ENCODE results near the gene PRMT7.

Gene PRMT7

GRCh38 chr16:68291227-68291626 is 19.6 kb upstream of the PRMT7 start:
- H3K9ac ChIP-seq (ENCODE audit: low read length), result no peak overlapping the region
- H3K4me2 ChIP-seq (ENCODE audit: low read depth, low read length, poor library complexity, severe bottlenecking), result no peak overlapping the region
- H4K20me1 ChIP-seq (ENCODE audit: low read depth, low read length), result no peaks in the 10 kb centered on the region
- no peak overlapping the region for H2AFZ ChIP-seq (ENCODE audit: low read depth, low read length, severe bottlenecking)
- TF ChIP-seq CTCF (IDR thresholded peaks at IDR 0.05; ENCODE audit: insufficient read depth, low read length, poor library complexity, severe bottlenecking) (no peak), EZH2phosphoT487 (conservative IDR thresholded peaks at IDR 0.05; ENCODE audit: low read length) (no peak)
- no peaks in the 10 kb centered on the region for H3K9me2 ChIP-seq (replicated peaks; ENCODE audit: insufficient read depth, low read length)
- H3K27ac ChIP-seq (ENCODE audit: low read depth, low read length), result no peak overlapping the region
- no peaks in the 10 kb centered on the region for H3K27me3 ChIP-seq (ENCODE audit: low read length)
- H3K79me2 ChIP-seq (ENCODE audit: insufficient read depth, low read length), result peaks cover 24% of the 10 kb centered on the region; the same call in 1 of the 2 replicates
- H3F3A ChIP-seq (ENCODE audit: insufficient read depth), result no peaks in the 10 kb centered on the region
- peaks cover 6% of the 10 kb centered on the region; the same call in 1 of the 2 replicates for H3K36me3 ChIP-seq (ENCODE audit: low read length)
- no peaks in the 10 kb centered on the region for H3K9me3 ChIP-seq (ENCODE audit: insufficient read depth, low read length)
- H3K4me3 ChIP-seq (ENCODE audit: insufficient read depth, low read length, poor library complexity, severe bottlenecking), result no peak overlapping the region

GRCh38 chr16:68292425-68292824 is 18.4 kb upstream of the PRMT7 start:
- no peaks in the 10 kb centered on the region for H4K20me1 ChIP-seq (ENCODE audit: low read depth, low read length)
- peaks cover 13% of the 10 kb centered on the region; the same call in 1 of the 2 replicates for H3K36me3 ChIP-seq (ENCODE audit: low read length)
- no peaks in the 10 kb centered on the region for H3K9me3 ChIP-seq (ENCODE audit: insufficient read depth, low read length)
- H2AFZ ChIP-seq (ENCODE audit: low read depth, low read length, severe bottlenecking), result no peak overlapping the region
- no peak for TF ChIP-seq CTCF (IDR thresholded peaks at IDR 0.05; ENCODE audit: insufficient read depth, low read length, poor library complexity, severe bottlenecking)
- TF ChIP-seq EZH2phosphoT487 (conservative IDR thresholded peaks at IDR 0.05; ENCODE audit: low read length), result no peak
- H3K4me3 ChIP-seq (ENCODE audit: insufficient read depth, low read length, poor library complexity, severe bottlenecking), result no peak overlapping the region
- H3K9ac ChIP-seq (ENCODE audit: low read length), result no peak overlapping the region
- H3K27ac ChIP-seq (ENCODE audit: low read depth, low read length), result no peak overlapping the region
- H3K9me2 ChIP-seq (replicated peaks; ENCODE audit: insufficient read depth, low read length), result no peaks in the 10 kb centered on the region
- H3K27me3 ChIP-seq (ENCODE audit: low read length), result no peaks in the 10 kb centered on the region
- peaks cover 18% of the 10 kb centered on the region; the same call in 1 of the 2 replicates for H3K79me2 ChIP-seq (ENCODE audit: insufficient read depth, low read length)
- H3F3A ChIP-seq (ENCODE audit: insufficient read depth), result no peaks in the 10 kb centered on the region
- no peak overlapping the region for H3K4me2 ChIP-seq (ENCODE audit: low read depth, low read length, poor library complexity, severe bottlenecking)

GRCh38 chr16:68296291-68296690 is 14.5 kb upstream of the PRMT7 start:
- no peak overlapping the region for H2AFZ ChIP-seq (ENCODE audit: low read depth, low read length, severe bottlenecking)
- H3K4me2 ChIP-seq (ENCODE audit: low read depth, low read length, poor library complexity, severe bottlenecking), result no peak overlapping the region
- no peaks in the 10 kb centered on the region for H3K9me2 ChIP-seq (replicated peaks; ENCODE audit: insufficient read depth, low read length)
- H3K9ac ChIP-seq (ENCODE audit: low read length), result no peak overlapping the region
- peaks cover 17% of the 10 kb centered on the region for H3K36me3 ChIP-seq (ENCODE audit: low read length)
- no peaks in the 10 kb centered on the region for H3K9me3 ChIP-seq (ENCODE audit: insufficient read depth, low read length)
- H4K20me1 ChIP-seq (ENCODE audit: low read depth, low read length), result no peaks in the 10 kb centered on the region
- H3F3A ChIP-seq (ENCODE audit: insufficient read depth), result peaks cover 8% of the 10 kb centered on the region; the same call in 1 of the 2 replicates
- H3K27me3 ChIP-seq (ENCODE audit: low read length), result no peaks in the 10 kb centered on the region
- no peak overlapping the region for H3K27ac ChIP-seq (ENCODE audit: low read depth, low read length)
- TF ChIP-seq CTCF (IDR thresholded peaks at IDR 0.05; ENCODE audit: insufficient read depth, low read length, poor library complexity, severe bottlenecking), result no peak
- no peak for TF ChIP-seq EZH2phosphoT487 (conservative IDR thresholded peaks at IDR 0.05; ENCODE audit: low read length)
- H3K4me3 ChIP-seq (ENCODE audit: insufficient read depth, low read length, poor library complexity, severe bottlenecking), result no peak overlapping the region
- 0 out of 2 replicates have a peak, but pooled peaks cover 2% of the 10 kb centered on the region for H3K79me2 ChIP-seq (ENCODE audit: insufficient read depth, low read length)
